ENCODE results near the gene RIMBP2. TPM values are rescaled to one million over a fixed set of nuclear protein-coding genes. Genes with fewer than 3 reads are reported as not detected.

The RIMBP2 gene
- total and polyA plus RNA-seq, 9 of the 15 experiments (the other 6 are each of a cell fraction or from before 2014, with no cell fraction given): not detected

DNA sequence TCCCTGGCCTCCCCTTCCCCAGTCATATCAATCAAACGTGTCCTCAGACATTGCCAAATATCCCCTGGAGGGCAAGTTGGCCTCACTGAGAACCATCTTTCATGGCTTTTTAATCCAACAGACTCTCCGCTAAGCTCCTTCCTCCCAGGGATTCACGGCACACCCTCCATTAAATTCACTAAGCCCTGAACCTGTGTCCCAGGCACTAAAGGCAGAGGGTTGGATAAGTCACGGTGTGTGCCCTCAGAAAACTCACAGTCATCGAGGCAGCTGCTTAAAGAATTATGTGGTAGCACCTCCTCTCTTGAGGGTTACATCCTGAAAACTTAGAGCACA lies 211.3 kb downstream of the RIMBP2 start:
- no TSS peak for BruUV-seq (replicated peaks)
- Histone ChIP-seq H3K79me2 (ENCODE audit: control insufficient read depth, insufficient read depth, low read length) (no peaks in the 10 kb centered on the region), H3K9ac (ENCODE audit: insufficient read depth in 1 of 2, low read depth in 2 of 2, low read length in 2 of 2) (no peak overlapping the region), H3K4me1 (replicated peaks in 1 of 2; ENCODE audit: control insufficient read depth in 2 of 2, insufficient read depth in 2 of 2, low read length in 2 of 2) (no peaks in the 10 kb centered on the region), H3K27me3 (ENCODE audit: control insufficient read depth in 2 of 2, insufficient read depth in 2 of 2, low read length in 2 of 2) (peaks cover 0 to 21% of the 10 kb centered on the region in 2 experiments; a peak in 2 of 5 replicates), H4K20me1 (replicated peaks; ENCODE audit: control insufficient read depth, insufficient read depth, low read length) (no peaks in the 10 kb centered on the region; the same call in 1 of the 2 replicates), H3K27ac (ENCODE audit: extremely low read depth, low read depth, low read length) (no peak overlapping the region), H3K9me1 (ENCODE audit: control insufficient read depth, insufficient read depth, low read length) (no peaks in the 10 kb centered on the region), H3K9me3 (replicated peaks; ENCODE audit: control insufficient read depth, insufficient read depth, low read depth, low read length) (no peaks in the 10 kb centered on the region), H3K4me3 (no peak overlapping the region), H3K4me2 (ENCODE audit: insufficient read depth, low read length) (no peak overlapping the region), H2AFZ (ENCODE audit: low read depth, low read length) (no peak overlapping the region), H3K36me3 (ENCODE audit: control insufficient read depth, insufficient read depth, low read length) (no peaks in the 10 kb centered on the region)
- intact Hi-C loops (cut with micrococcal nuclease) (no loop called here), in situ Hi-C loops (cut with MboI) (no loop called here)
- FAIRE-seq: no peak
- no peak for DNase-seq (ENCODE audit: extremely low read depth in 1 of 4, low spot score in 3 of 4)
- no peak for ATAC-seq
- CTCF ChIA-PET (ENCODE audit: low intra/inter-chr PET ratio): no interaction called here
- POLR2A ChIA-PET: no interaction called here
- 2% methylated on average over 5 of the region's 5 CpGs for WGBS (ENCODE audit: insufficient coverage, low coverage, missing lambda C conversion rate)
- TF ChIP-seq RAD21 (CRISPR knock-in tag; conservative IDR thresholded peaks at IDR 0.05 in 1 of 2, IDR thresholded peaks at IDR 0.05 in 1 of 2): no peak
- TF ChIP-seq ZNF668 (CRISPR knock-in tag; IDR thresholded peaks at IDR 0.05): no peak
- no peak for TF ChIP-seq PYGO2 (tag; IDR thresholded peaks at IDR 0.05)
- no peak for TF ChIP-seq GTF2A2 (tag; IDR thresholded peaks at IDR 0.05)
- TF ChIP-seq SMAD1 (IDR thresholded peaks at IDR 0.05; ENCODE audit: low read depth, low read length, partially characterized antibody): no peak
- no peak for TF ChIP-seq ZSCAN32 (CRISPR knock-in tag; IDR thresholded peaks at IDR 0.05)
- no peak for TF ChIP-seq KDM2B (CRISPR knock-in tag; IDR thresholded peaks at IDR 0.05)
- TF ChIP-seq POU5F1 (IDR thresholded peaks at IDR 0.05; ENCODE audit: borderline replicate concordance, low read depth, low read length, partially characterized antibody): no peak
- TF ChIP-seq, protein P1, sequence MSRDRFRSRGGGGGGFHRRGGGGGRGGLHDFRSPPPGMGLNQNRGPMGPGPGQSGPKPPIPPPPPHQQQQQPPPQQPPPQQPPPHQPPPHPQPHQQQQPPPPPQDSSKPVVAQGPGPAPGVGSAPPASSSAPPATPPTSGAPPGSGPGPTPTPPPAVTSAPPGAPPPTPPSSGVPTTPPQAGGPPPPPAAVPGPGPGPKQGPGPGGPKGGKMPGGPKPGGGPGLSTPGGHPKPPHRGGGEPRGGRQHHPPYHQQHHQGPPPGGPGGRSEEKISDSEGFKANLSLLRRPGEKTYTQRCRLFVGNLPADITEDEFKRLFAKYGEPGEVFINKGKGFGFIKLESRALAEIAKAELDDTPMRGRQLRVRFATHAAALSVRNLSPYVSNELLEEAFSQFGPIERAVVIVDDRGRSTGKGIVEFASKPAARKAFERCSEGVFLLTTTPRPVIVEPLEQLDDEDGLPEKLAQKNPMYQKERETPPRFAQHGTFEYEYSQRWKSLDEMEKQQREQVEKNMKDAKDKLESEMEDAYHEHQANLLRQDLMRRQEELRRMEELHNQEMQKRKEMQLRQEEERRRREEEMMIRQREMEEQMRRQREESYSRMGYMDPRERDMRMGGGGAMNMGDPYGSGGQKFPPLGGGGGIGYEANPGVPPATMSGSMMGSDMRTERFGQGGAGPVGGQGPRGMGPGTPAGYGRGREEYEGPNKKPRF (IDR thresholded peaks at IDR 0.05; ENCODE audit: low read depth, low read length): no peak
- TF ChIP-seq CAMTA2 (CRISPR knock-in tag; conservative IDR thresholded peaks at IDR 0.05): no peak
- TF ChIP-seq, protein P2, sequence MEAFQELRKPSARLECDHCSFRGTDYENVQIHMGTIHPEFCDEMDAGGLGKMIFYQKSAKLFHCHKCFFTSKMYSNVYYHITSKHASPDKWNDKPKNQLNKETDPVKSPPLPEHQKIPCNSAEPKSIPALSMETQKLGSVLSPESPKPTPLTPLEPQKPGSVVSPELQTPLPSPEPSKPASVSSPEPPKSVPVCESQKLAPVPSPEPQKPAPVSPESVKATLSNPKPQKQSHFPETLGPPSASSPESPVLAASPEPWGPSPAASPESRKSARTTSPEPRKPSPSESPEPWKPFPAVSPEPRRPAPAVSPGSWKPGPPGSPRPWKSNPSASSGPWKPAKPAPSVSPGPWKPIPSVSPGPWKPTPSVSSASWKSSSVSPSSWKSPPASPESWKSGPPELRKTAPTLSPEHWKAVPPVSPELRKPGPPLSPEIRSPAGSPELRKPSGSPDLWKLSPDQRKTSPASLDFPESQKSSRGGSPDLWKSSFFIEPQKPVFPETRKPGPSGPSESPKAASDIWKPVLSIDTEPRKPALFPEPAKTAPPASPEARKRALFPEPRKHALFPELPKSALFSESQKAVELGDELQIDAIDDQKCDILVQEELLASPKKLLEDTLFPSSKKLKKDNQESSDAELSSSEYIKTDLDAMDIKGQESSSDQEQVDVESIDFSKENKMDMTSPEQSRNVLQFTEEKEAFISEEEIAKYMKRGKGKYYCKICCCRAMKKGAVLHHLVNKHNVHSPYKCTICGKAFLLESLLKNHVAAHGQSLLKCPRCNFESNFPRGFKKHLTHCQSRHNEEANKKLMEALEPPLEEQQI (IDR thresholded peaks at IDR 0.05): no peak
- no peak for TF ChIP-seq SREBF2 (CRISPR knock-in tag; IDR thresholded peaks at IDR 0.05)
- no peak for TF ChIP-seq TGIF2 (CRISPR knock-in tag; IDR thresholded peaks at IDR 0.05)
- TF ChIP-seq GABPB1 (CRISPR knock-in tag; IDR thresholded peaks at IDR 0.05): no peak
- no peak for TF ChIP-seq ZNF316 (IDR thresholded peaks at IDR 0.05)
- TF ChIP-seq GABPA (tag; conservative IDR thresholded peaks at IDR 0.05; ENCODE audit: low read depth): no peak
- TF ChIP-seq, protein P3, sequence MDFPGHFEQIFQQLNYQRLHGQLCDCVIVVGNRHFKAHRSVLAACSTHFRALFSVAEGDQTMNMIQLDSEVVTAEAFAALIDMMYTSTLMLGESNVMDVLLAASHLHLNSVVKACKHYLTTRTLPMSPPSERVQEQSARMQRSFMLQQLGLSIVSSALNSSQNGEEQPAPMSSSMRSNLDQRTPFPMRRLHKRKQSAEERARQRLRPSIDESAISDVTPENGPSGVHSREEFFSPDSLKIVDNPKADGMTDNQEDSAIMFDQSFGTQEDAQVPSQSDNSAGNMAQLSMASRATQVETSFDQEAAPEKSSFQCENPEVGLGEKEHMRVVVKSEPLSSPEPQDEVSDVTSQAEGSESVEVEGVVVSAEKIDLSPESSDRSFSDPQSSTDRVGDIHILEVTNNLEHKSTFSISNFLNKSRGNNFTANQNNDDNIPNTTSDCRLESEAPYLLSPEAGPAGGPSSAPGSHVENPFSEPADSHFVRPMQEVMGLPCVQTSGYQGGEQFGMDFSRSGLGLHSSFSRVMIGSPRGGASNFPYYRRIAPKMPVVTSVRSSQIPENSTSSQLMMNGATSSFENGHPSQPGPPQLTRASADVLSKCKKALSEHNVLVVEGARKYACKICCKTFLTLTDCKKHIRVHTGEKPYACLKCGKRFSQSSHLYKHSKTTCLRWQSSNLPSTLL (IDR thresholded peaks at IDR 0.05): no peak

Measured in K562 (cell line).